HK-2 (cell line): ENCODE measurements around the gene RAPGEFL1.
A peak's percentile ranks its signal among the peaks of the same experiment; 100 is the strongest.
"Not testable (repeated sequence)": the region's sequence is repeated elsewhere in the genome, so short reads cannot be mapped to it uniquely, and the experiment has no call there.

Source experiments
- DNase-seq: peaks from one replicate; pipeline ENCODE4 v3.0.0-alpha.2; 2018; ENCODE audit not compliant: unreplicated experiment

Gene RAPGEFL1

DNA sequence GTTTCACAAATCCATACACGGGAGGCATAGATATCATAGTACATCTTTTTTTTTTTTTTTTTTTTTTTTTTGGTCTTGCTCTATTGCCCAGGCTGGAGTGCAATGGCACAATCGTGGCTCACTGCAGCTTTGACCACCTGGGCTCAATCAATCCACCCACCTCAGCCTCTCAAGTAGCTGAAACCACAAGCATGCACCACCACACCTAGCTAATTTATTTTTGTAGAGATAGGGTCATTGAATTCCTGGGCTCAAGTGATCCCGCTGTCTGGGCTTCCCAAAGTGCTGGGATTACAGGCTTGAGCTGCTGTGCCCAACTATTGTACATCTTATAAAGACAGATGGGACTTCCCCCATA is 3.5 kb upstream of the RAPGEFL1 start:
- no peak for DNase-seq

DNA sequence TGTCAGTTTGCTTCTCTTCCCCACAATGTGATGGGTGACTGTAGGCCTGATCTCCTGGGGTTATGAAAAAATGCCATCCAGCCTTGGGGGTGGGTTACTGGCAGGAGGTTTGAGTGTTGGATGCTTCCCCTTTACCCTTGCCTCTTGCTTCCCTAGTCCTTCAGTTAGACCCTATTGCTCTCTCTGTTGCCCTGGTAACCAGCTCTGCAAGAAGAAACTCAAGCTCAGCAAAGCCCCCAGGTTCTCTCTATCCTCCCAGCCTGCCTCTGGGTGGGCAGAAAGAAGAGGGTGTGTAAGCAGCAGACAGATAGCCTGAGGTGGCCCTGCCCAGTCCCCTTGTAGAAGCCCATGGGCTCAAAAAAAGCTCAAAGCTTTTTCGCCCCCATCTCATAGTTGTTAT is 2.8 kb upstream of the RAPGEFL1 start:
- DNase-seq = no peak

DNA sequence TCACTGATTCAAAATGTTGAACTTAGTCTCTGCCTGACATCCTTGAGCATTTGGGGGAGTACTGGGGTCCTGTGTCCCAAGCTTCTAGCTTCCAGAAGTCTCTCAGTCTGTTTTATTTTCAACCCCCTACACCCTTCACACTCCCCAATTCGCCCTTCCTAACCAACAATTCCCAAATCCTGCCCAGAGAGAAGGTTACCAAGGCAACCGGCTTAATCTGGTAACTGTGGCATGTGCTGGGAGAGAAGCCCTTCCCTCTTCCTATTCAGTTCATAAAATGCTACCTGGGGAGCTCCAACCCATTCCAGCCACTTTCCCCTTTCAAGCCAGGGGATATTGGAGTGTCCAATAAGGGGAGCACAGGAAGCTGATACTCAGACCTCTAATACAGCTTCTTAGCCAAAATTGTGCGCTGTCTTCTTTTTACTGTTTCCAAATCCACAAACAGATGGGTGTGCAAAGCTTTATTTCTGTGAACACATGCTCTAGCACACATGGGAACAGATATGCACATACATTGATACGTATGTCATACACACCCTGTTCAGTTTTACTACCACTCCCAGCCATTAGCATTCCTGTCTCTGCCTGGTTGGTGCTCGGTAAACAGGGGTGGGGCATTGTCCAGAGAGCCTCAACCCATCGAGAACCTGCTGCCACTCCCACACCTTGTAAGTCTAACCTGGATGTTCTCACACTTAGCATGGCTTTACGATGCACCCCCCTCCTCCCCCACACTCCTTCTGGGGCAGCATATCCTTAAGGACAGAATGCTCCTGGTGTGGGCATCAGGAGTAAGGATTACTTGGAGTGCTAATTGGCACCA is 1.1 kb upstream of the RAPGEFL1 start:
- DNase-seq = no peak

DNA sequence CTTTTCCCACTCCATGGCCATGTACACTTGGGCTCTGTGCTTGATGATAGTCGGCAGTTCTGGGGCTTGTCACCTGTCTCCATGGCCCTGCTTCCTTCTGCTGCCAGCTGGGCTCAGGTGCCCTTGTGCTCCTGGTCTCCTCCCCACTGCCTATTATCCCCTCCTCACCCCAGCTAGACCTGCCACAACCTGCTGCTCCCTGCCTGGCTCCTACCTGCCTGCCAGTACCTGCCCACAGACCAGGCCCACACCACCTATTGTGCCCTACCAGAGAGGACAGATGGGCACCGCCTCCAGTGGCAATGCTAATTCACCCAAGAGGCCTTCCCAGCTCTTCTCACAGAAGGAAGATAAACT is 538 bp upstream of the RAPGEFL1 start:
- DNase-seq = no peak

DNA sequence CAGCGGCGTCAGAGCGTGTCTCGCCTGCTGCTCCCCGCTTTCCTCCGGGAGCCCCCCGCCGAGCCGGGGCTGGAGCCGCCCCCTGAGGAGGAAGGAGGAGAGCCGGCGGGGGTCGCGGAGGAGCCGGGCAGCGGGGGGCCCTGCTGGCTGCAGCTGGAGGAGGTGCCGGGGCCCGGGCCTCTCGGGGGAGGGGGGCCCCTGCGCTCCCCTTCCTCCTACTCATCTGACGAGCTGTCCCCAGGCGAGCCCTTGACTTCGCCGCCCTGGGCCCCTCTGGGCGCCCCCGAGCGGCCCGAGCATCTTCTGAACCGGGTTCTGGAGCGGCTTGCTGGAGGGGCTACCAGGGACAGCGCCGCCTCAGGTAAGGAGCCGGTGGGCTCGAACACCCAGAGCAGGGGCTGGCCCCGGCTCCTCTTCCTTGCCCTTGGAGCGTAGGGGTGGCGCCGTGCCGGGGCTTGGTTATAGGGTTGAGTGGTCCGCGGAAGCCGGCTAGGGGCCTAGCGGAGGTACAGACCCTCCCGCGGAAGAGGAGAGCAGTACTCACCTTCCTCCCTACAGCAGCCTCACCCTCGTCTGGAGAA is 841 bp downstream of the RAPGEFL1 start:
- no peak for DNase-seq

DNA sequence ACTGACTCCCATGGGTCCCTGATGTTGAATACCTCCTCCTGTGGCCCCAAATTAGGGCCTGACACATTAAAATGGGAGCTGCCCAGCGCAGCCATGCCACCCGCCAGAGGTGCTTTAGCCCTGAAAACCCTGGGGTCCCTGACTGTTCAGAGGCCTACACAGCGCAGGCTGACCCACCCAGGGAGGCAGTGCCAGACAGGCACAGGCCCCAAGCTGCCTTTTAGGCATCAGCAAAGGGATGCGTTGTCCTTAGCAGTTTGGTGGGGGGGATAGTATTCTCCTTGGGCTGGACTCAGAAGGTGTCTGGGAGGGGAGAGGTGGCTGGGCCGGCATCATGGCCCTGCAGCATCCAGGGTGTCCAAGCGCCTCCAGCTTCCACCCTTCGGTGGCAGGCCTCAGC is 1.4 kb downstream of the RAPGEFL1 start:
- no peak for DNase-seq

DNA sequence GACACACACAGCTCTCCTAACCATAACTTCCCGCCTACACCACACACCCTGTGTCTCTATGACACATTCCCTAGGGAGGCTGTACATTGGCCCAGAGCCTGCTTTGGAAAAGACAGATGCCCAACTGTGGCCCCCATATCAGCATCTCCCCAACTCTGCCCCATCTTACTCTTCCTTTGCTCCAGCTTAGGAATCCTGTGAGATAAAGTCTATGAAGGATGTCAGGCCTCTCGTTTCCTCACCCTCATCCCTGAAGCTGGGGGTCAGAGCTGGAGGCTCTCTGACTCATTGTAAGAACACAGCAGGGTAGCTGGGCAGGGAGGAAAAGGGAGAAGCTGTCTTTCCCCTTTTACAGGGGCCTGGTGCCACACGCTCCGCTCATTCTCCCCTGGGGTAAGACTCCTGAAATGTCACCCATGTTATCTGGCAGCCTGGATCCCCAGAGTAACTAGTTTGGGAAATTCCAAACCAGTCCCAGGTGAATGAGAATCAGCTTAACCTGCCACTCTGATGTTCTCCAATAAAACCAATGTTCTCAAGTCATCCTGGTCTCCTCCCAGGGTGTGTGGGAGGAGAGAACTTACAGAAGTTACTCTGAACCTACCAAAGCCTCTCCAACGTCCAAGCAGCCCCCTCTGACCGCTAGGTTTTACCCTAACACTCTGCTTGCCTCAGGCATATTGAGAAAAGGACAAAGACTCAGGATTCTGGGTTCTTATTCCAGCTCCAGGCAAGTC is 2.8 kb downstream of the RAPGEFL1 start:
- no peak for DNase-seq

DNA sequence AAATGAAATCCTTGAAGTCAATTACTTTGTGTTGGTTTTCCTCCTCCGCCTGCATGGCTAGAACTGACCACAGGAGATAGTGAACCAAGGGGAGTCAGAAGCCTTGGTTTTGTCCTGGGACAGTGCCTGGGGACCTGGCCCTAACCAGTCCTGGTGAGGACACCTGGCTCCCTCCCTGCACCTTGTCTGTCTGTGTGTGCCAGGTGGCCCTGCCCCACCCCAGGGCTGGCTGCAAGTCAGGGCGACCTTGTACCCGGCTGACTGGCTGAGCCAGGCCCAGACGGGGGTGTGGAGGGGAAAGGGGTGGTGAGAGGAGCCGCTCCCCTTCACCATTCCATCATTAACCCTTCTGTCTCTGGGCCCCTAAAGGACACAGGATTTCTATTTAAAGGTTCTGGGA is 3.4 kb downstream of the RAPGEFL1 start:
- no peak for DNase-seq

DNA sequence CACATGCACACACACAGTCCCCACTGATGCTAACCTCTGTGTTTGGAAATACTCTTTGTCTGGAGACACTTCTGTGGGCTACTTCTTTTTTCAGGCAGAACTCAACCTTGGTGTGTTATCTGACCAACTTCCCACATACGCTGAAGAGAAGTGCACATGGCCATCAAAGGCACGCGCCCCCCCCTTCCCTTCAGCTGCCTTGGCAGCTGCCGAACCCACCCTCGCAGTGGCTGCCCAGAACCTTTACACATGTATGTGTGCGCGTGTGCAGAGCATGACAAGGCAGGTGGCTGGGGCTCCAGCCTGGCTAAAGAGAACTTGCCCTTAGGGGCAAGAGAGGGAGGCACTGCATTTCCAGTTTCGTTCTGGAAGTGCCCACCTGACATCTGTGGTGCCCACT is 3.9 kb downstream of the RAPGEFL1 start:
- DNase-seq = no peak

DNA sequence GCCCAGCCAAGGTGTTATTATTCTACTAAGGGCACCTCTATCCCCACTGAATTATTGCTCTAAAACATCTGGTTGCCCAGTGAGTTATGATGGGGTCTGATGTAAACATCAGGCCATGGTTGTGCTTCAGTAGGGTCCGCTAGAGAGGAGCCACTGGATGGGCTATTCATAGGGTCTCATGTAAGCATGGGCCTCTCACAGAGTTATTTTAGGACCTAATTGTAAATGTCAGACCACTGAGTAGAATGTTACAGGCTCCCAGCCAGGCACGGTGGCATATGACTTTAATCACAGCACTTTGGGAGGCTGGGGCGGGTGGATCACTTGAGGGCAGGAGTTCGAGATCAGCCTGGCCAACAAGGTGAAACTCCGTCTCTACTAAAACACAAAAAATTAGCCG is 5.3 kb downstream of the RAPGEFL1 start:
- no peak for DNase-seq

DNA sequence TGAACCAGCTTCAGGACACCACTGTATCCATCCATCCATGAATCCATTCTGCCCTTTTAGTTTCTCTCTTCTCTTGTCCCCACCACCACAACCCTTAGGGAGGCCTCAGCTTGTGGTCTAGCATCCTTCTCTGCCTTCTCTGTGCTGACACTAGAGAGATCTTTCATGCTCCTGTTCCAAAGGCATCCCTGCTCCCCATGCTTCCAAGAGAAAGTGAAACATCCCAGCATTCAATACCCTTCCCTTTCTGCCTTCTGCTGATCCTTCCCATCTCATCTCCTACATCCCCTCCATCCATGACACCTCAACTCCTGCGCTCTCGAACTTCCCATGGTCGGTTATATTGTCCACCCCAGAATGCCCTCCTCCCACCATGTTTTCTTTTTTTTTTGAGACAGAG is 10.0 kb downstream of the RAPGEFL1 start:
- DNase-seq = no peak

DNA sequence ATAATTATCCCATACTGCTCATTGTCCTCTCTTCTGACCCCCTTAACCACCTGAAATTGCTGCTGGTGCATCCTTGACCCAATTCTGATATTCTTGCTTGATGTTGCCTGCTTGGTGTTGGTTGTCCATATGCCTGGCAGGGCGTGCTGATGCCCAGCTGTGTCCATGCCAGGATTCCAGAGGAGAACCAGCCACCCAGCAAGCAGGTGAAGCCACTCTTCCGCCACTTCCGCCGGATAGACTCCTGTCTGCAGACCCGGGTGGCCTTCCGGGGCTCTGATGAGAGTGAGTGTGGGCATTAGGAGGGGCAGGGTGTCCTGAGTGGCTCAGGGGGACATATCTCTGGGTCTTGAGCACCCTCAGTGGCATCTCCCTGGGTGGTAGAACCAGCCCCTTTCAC is 11.4 kb downstream of the RAPGEFL1 start:
- no peak for DNase-seq

DNA sequence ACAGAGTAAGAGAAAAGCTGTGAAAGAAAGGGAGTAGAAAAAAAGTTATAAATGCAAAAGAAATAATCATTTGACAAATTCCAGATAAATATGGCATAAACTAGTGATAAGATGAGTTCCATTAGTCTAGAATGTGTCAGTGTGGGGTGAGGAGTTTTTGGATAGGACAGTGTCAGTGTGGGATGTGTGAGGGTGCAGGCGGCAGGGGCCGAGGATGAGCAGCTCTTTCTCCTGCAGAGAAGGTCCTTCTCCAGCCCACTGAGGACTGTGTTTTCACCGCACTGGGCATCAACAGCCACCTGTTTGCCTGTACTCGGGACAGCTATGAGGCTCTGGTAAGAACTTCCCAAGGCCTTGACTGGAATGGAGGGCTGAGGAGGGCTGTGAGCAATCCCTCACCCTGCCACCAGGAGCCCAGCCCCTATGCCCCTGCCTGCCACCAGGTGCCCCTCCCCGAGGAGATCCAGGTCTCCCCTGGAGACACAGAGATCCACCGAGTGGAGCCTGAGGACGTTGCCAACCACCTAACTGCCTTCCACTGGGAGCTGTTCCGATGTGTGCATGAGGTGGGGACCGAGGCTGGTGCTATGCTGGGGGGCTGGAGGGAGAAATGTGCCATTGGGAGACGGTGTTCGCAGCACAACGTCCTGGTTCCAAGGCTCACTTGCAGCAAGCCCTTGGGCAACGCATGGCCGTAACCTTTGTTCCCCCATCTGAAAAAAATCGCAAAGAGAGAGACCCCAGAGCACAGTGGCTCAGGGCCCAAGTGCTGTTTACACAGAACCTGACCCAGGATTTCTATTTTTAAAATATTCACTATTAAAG is 13.1 kb downstream of the RAPGEFL1 start:
- DNase-seq = no peak

DNA sequence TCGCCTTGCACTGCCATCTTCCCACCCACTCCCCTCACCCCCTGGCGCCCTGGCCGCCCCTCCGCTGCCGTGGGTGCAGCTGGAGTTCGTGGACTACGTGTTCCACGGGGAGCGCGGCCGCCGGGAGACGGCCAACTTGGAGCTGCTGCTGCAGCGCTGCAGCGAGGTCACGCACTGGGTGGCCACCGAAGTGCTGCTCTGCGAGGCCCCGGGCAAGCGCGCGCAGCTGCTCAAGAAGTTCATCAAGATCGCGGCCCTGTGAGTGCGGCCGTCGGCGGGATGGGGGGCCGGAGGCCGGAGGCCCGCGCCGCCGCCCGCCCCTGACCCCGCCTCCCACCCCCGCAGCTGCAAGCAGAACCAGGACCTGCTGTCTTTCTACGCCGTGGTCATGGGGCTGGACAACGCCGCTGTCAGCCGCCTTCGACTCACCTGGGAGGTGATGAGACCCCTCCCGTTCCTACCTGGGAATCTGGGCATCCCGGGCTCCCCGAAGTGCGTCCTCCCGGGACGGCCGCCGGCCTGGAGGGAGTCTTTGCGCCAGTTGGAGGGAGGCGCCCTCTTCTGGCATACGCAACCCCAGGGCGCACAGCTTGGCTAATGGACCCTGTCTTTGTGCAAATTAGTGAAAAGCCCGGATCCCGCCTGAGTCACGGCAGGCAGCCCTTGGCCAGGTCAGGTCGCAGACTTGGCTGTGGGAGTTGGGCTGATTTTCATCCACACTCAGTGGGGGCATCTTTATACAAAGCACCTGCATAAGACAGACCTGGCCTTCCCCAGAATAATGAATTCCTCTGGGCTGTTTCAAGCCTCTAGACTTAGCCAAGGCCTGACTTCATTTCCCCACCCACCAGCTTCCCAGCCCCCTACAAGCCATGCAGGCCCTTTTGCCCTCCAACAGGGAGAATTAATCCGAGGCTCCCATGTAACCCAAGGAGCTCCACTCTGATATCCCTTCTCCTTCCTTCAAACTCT is 14.3 kb downstream of the RAPGEFL1 start:
- peak; percentile 85 for DNase-seq

DNA sequence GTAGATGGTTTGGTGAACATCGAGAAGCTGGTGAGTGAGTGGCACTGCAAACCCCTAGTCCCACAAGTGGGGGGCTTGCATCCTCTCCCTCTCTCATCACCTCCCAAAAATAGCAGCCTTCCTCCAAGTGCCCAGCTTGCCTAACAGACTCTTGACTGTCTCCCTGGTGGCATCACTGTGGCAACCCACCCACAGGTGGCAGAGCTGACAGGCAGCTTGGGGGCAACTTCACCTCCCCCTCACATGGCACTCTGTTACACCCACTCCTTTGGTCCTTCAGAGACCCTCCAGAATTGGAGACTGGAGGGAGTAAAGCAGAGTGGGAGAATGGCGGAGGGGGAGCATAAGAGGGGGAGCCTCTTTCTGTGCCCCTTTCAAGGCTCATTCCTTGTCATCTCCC is 15.7 kb downstream of the RAPGEFL1 start:
- no peak for DNase-seq

DNA sequence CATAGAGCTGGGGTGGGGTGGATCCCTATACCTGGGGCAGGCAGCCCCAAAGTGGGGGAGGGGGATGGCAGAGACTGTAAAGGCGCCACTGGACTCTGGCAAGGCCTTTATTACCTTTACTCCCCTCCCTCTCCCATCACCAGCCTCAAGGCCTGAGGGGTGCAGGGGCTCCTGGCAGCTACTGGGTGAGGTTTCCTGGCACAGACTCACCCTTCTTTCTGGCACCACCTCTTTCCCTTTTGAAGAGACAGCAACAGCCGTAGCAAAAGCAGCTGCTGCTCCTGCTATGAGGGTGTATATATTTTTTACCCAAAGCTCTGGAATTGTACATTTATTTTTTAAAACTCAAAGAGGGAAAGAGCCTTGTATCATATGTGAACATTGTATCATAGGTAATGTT is 17.6 kb downstream of the RAPGEFL1 start:
- no peak for DNase-seq

DNA sequence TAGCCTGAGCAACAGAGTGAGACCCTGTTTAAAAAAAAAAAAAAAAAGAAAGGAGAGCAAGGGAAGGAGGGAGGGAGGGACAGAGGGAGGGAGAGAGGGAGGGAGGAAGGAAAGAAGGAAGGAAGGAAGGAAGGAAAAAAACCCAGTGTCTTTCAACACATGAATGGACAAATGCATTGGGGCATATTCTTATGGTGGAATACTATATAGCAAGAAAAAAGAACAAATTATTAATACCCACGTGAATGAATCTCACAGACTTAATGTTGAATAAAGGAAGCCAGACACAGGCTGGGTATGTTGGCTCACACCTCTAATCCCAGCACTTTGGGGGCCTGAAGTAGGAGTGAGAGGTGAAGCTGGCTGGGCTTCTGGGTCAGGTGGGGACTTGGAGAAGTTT is 20.3 kb downstream of the RAPGEFL1 start:
- no peak for DNase-seq

DNA sequence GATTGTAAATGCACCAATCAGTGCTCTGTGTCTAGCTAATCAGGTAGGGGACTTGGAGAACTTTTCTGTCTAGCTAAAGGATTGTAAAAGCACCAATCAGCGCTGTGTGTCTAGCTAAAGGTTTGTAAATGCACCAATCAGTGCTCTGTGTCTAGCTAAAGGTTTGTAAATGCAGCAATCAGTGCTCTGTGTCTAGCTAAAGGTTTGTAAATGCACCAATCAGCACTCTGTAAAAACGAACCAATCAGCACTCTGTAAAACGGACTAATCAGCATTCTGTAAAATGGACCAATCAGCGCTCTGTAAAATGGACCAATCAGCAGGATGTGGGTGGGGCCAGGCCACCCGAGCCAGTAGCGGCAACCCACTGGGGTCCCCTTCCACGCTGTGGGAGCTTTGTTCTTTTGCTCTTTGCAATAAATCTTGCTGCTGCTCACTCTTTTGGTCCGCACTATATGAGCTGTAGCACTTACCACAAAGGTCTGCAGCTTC is 20.7 kb downstream of the RAPGEFL1 start:
- not testable (repeated sequence) for DNase-seq

DNA sequence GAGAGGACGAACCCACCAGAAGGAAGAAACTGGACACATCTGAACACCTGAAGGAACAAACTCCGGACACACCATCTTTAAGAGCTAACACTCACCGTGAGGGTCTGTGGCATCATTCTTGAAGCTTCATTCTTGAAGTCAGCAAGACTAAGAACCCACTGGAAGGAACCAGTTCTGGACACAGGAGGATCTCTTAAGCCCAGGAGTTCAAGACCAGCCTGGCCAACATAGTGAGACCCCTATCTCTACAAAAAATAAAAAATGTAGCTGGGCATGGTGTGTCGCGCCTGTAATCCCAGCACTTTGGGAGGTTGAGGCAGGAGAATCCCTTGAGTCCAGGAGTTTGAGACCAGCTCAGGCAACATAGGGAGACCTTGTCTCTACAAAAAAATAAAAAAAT is 21.3 kb downstream of the RAPGEFL1 start:
- DNase-seq = no peak

DNA sequence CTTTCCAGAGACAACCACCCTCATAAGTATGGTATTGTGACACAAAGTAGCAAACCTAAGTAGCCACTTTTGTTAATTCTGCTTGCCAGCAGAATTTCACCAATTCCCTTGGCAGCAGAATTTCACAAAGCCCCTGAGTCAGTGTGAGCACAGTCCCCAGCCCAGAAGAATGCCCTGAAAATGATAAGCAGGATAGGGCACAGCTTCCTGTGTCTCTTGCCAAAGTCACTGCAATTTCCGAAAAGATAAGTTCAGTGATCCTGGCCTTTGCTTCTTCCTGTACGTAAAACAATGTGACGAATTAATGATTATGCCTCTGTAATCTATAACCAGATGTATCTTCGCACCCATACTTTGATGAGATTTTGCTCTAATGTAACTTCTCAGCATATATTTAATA is 25.9 kb downstream of the RAPGEFL1 start:
- DNase-seq = no peak

DNA sequence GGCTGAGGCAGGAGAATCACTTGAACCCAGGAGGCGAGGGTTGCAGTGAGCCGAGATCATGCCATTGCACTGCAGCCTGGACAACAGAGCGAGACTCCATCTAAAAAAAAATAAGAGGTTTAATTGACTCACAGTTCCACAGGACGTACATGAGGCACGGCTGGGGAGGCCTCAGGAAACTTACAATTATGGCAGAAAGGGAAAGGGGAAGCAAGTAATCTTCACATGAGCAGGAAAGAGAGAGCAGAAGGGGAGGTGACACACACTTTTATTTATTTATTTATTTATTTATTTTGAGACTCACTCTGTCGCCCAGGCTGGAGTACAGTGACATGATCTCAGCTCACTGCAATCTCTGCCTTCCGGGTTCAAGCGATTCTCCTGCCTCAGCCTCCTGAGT is 28.9 kb downstream of the RAPGEFL1 start:
- not testable (repeated sequence) for DNase-seq
